HUDEP-2 (cell line): ENCODE data around the gene ADA.
"Not testable (repeated sequence)": the region's sequence is repeated elsewhere in the genome, so short reads cannot be mapped to it uniquely, and the experiment has no call there.

ENCODE experiments used
- DNase-seq, 76 experiments: peaks; one replicate each; lab custom pipeline; 2025; ENCODE audit not compliant: unreplicated experiment in 76 of 76; lab: John Stamatoyannopoulos, UW

The ADA gene

GRCh38 chr20:44601236-44601671 lies 50.2 kb downstream of the ADA start:
- no peak for DNase-seq

GRCh38 chr20:44600758-44601201 lies 50.7 kb downstream of the ADA start:
- DNase-seq, result no peak

GRCh38 chr20:44600301-44600700 lies 51.2 kb downstream of the ADA start:
- no peak for DNase-seq

- no peak for DNase-seq
These were observed 51.8 kb downstream of the ADA start for GRCh38 chr20:44599715-44600114.

- DNase-seq, result peak in 1 of 76 experiments; percentile 16
These were observed 52.8 kb downstream of the ADA start for GRCh38 chr20:44598423-44599305.

- no peak for DNase-seq
These were observed 53.6 kb downstream of the ADA start for GRCh38 chr20:44597930-44598329.

- DNase-seq, result no peak
These were observed 54.0 kb downstream of the ADA start for GRCh38 chr20:44597516-44597915.

- DNase-seq, result no peak
These were observed 54.6 kb downstream of the ADA start for GRCh38 chr20:44596876-44597275.

GRCh38 chr20:44596010-44596409 lies 55.5 kb downstream of the ADA start:
- DNase-seq, result no peak

- peak in 46 of 76 experiments; percentile 5 to 66 (median 36) for DNase-seq
These were observed 56.8 kb downstream of the ADA start for GRCh38 chr20:44594730-44595129.

GRCh38 chr20:44593751-44594150 lies 57.7 kb downstream of the ADA start:
- no peak for DNase-seq

- no peak for DNase-seq
These were observed 59.1 kb downstream of the ADA start for GRCh38 chr20:44592366-44592765.

- peak in 2 of 76 experiments; percentile 13 to 16 for DNase-seq
These were observed 60.3 kb downstream of the ADA start for GRCh38 chr20:44590980-44591778.

- DNase-seq, result no peak
These were observed 62.0 kb downstream of the ADA start for GRCh38 chr20:44589537-44589936.

GRCh38 chr20:44588321-44588720 lies 63.2 kb downstream of the ADA start:
- not testable (repeated sequence) for DNase-seq

GRCh38 chr20:44587035-44587980 lies 64.2 kb downstream of the ADA start:
- no peak for DNase-seq

- no peak for DNase-seq
These were observed 65.1 kb downstream of the ADA start for GRCh38 chr20:44586289-44586911.

GRCh38 chr20:44585057-44585963 lies 66.2 kb downstream of the ADA start:
- no peak for DNase-seq

- DNase-seq, result no peak
These were observed 67.3 kb downstream of the ADA start for GRCh38 chr20:44584162-44584561.
